Endothelial cell (in vitro differentiated cells): ENCODE data around the gene BACE2. TPM values are rescaled to one million over a fixed set of nuclear protein-coding genes. Genes with fewer than 3 reads are reported as not detected.

Source experiments
- DNase-seq: peaks from one replicate; pipeline ENCODE4 v3.0.0; 2021; ENCODE audit warnings: low spot score
- H3K27ac Mint-ChIP-seq: one replicate; pipeline ENCODE4 v1.8.0; 2021; ENCODE audit warnings: mixed read lengths, inconsistent platforms; ENCODE audit not compliant: unreplicated experiment
- H3K27me3 Mint-ChIP-seq: one replicate; pipeline ENCODE4 v1.8.0; 2021; ENCODE audit warnings: mild to moderate bottlenecking, moderate library complexity, mixed read lengths, inconsistent platforms; ENCODE audit not compliant: unreplicated experiment
- H3K36me3 Mint-ChIP-seq: one replicate; pipeline ENCODE4 v1.8.0; 2021; ENCODE audit warnings: mild to moderate bottlenecking, low read depth, mixed read lengths, inconsistent platforms; ENCODE audit not compliant: unreplicated experiment
- H3K4me1 Mint-ChIP-seq: one replicate; pipeline ENCODE4 v1.8.0; 2021; ENCODE audit warnings: mild to moderate bottlenecking, mixed read lengths, inconsistent platforms; ENCODE audit not compliant: unreplicated experiment
- H3K4me3 Mint-ChIP-seq: one replicate; pipeline ENCODE4 v1.8.0; 2021; ENCODE audit warnings: mild to moderate bottlenecking, mixed read lengths, inconsistent platforms; ENCODE audit not compliant: unreplicated experiment
- H3K9me3 Mint-ChIP-seq: one replicate; pipeline ENCODE4 v1.8.0; 2021; ENCODE audit warnings: mixed read lengths, inconsistent platforms; ENCODE audit not compliant: unreplicated experiment
- CTCF ChIP-seq: fragments of 200-600 bp; sonication (generic); IDR thresholded peaks from one replicate; pipeline ENCODE4 v1.5.0; 2021; ENCODE audit warnings: antibody characterized with exemption; ENCODE audit not compliant: unreplicated experiment
- total RNA-seq: library from RNA; stranded (reverse); fragmentation: NEBNext Ultra II Directional; extraction: Animal tissue kit (Norgen Biotek cat#: 25700); gene quantifications from one replicate; pipeline ENCODE4 v1.2.1, GENCODE V29; 2021; ENCODE audit not compliant: unreplicated experiment

The BACE2 gene
- total RNA-seq, 1 donor from 2014 or later, result 151 TPM

GRCh38 chr21:41201385-41201784, 33.4 kb downstream of the BACE2 start:
- DNase-seq, result no peak
- Mint-ChIP-seq H3K9me3 (no peaks in the 10 kb centered on the region), H3K4me3 (no peak overlapping the region), H3K36me3 (peaks cover 11% of the 10 kb centered on the region), H3K27me3 (peaks cover 7% of the 10 kb centered on the region), H3K4me1 (peaks cover 12% of the 10 kb centered on the region), H3K27ac (no peak overlapping the region)
- no peak for TF ChIP-seq CTCF

- no peak overlapping the region for H3K4me3 Mint-ChIP-seq
- H3K4me1 Mint-ChIP-seq, result peaks cover under 1% of the 10 kb centered on the region
- peaks cover 9% of the 10 kb centered on the region for H3K27me3 Mint-ChIP-seq
- H3K27ac Mint-ChIP-seq, result no peak overlapping the region
- H3K36me3 Mint-ChIP-seq, result peaks cover 16% of the 10 kb centered on the region
- H3K9me3 Mint-ChIP-seq, result no peaks in the 10 kb centered on the region
- no peak for TF ChIP-seq CTCF
- no peak for DNase-seq
Measured at GRCh38 chr21:41204736-41205135, 36.8 kb downstream of the BACE2 start.

GRCh38 chr21:41207401-41208375, 39.7 kb downstream of the BACE2 start:
- Mint-ChIP-seq H3K4me3 (no peak overlapping the region), H3K9me3 (no peaks in the 10 kb centered on the region), H3K27ac (no peak overlapping the region), H3K36me3 (peaks cover 33% of the 10 kb centered on the region), H3K27me3 (peaks cover 5% of the 10 kb centered on the region), H3K4me1 (no peaks in the 10 kb centered on the region)
- no peak for TF ChIP-seq CTCF
- DNase-seq, result no peak

GRCh38 chr21:41208376-41208763, 40.4 kb downstream of the BACE2 start:
- H3K36me3 Mint-ChIP-seq, result peaks cover 32% of the 10 kb centered on the region
- no peak overlapping the region for H3K27ac Mint-ChIP-seq
- H3K9me3 Mint-ChIP-seq, result no peaks in the 10 kb centered on the region
- H3K27me3 Mint-ChIP-seq, result peaks cover 5% of the 10 kb centered on the region
- no peak for TF ChIP-seq CTCF
- DNase-seq, result no peak
- H3K4me1 Mint-ChIP-seq, result no peaks in the 10 kb centered on the region
- no peak overlapping the region for H3K4me3 Mint-ChIP-seq

- H3K27me3 Mint-ChIP-seq, result peaks cover 5% of the 10 kb centered on the region
- H3K4me1 Mint-ChIP-seq, result no peaks in the 10 kb centered on the region
- H3K9me3 Mint-ChIP-seq, result no peaks in the 10 kb centered on the region
- H3K36me3 Mint-ChIP-seq, result peaks cover 34% of the 10 kb centered on the region
- DNase-seq, result no peak
- no peak overlapping the region for H3K27ac Mint-ChIP-seq
- no peak for TF ChIP-seq CTCF
- H3K4me3 Mint-ChIP-seq, result no peak overlapping the region
Measured at GRCh38 chr21:41209016-41209619, 41.2 kb downstream of the BACE2 start.
